BJ (cell line): ENCODE measurements around the gene NRP2. TPM values are rescaled to one million over a fixed set of nuclear protein-coding genes. Genes with fewer than 3 reads are reported as not detected.
A peak's percentile ranks its signal among the peaks of the same experiment; 100 is the strongest.

Experiments
- CTCF ChIA-PET: fragments of 350-600 bp; formaldehyde crosslinking; extraction: SDS; loops from one replicate; lab custom pipeline; 2021; ENCODE audit warnings: antibody characterized with exemption, inconsistent platforms; lab: Yijun Ruan, JAX
- POLR2A ChIA-PET: fragments of 300-600 bp; sonication (Branson Sonifier 250); formaldehyde crosslinking; extraction: SDS; loops from one replicate; lab custom pipeline; 2021; ENCODE audit warnings: antibody characterized with exemption; lab: Charles Lee
- DNase-seq: peaks from one replicate; pipeline ENCODE4 v3.0.0-alpha.2; 2011; ENCODE audit warnings: low read depth
- H3K27me3 ChIP-seq: 2 replicates; pipeline ENCODE4 v1.6.0; 2011; ENCODE audit warnings: low read length; ENCODE audit not compliant: control insufficient read depth, insufficient read depth
- H3K36me3 ChIP-seq: 2 replicates; pipeline ENCODE4 v1.5.1; 2011; ENCODE audit warnings: low read length; ENCODE audit not compliant: control insufficient read depth, insufficient read depth
- H3K4me3 ChIP-seq: 2 replicates; pipeline ENCODE4 v1.5.1; 2011; ENCODE audit warnings: low read depth, mild to moderate bottlenecking, control low read depth, low read length
- polyA plus RNA-seq: library from polyadenylated mRNA; depleted of rRNA; stranded (reverse); fragments of >200 nt; gene quantifications from 2 replicates; pipeline ENCODE4 v1.2.3, GENCODE V29; 2011
- TF ChIP-seq, protein P1 (sequence below): IDR thresholded peaks from 2 replicates; pipeline ENCODE4 v1.5.1; 2011; ENCODE audit warnings: low read depth, mild to moderate bottlenecking, control low read depth, inconsistent platforms, low read length, moderate library complexity; ENCODE audit not compliant: insufficient read depth

Gene NRP2
- polyA plus RNA-seq, 1 experiment, result 19.7 TPM

DNA sequence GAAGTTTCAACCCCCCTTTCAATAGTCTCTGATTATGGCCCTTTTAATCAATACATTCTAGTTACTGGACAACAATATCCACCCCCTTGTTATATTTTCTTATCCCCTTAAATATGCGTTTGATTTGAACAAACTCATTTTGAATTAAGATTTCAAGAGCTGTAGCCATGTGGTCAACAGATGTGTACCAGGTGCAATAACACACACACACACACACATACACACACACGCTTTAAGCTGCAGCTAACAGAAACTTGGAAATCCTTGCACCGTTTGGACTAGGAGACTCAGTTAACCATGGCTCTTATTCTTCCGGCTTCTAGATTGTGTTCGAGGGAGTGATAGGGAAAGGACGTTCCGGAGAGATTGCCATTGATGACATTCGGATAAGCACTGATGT, 82.8 kb downstream of the NRP2 start:
- POLR2A ChIA-PET, result no interaction called here
- H3K36me3 ChIP-seq, result no peaks in the 10 kb centered on the region
- no peak overlapping the region for H3K4me3 ChIP-seq
- CTCF ChIA-PET, result interaction anchor here (0.6 to 0.9 kb wide), 3 partner anchors 11 to 736 kb away, joined by 3 read pairs; no protein-coding TSS in a partner anchor
- TF ChIP-seq, protein P1, sequence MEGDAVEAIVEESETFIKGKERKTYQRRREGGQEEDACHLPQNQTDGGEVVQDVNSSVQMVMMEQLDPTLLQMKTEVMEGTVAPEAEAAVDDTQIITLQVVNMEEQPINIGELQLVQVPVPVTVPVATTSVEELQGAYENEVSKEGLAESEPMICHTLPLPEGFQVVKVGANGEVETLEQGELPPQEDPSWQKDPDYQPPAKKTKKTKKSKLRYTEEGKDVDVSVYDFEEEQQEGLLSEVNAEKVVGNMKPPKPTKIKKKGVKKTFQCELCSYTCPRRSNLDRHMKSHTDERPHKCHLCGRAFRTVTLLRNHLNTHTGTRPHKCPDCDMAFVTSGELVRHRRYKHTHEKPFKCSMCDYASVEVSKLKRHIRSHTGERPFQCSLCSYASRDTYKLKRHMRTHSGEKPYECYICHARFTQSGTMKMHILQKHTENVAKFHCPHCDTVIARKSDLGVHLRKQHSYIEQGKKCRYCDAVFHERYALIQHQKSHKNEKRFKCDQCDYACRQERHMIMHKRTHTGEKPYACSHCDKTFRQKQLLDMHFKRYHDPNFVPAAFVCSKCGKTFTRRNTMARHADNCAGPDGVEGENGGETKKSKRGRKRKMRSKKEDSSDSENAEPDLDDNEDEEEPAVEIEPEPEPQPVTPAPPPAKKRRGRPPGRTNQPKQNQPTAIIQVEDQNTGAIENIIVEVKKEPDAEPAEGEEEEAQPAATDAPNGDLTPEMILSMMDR, result no peak
- no peak for DNase-seq
- H3K27me3 ChIP-seq, result no peaks in the 10 kb centered on the region

- POLR2A ChIA-PET, result no interaction called here
- DNase-seq, result no peak
- CTCF ChIA-PET, result interaction anchor here (1.2 kb wide), 3 partner anchors 11 to 79 kb away, joined by 3 to 5 read pairs (median 3); no protein-coding TSS in a partner anchor
- H3K36me3 ChIP-seq, result no peaks in the 10 kb centered on the region
- TF ChIP-seq, protein P1, result peak; percentile 94
- no peaks in the 10 kb centered on the region for H3K27me3 ChIP-seq
- no peak overlapping the region for H3K4me3 ChIP-seq
Measured at GRCh38 chr2:205766779-205767359, 84.6 kb downstream of the NRP2 start.

DNA sequence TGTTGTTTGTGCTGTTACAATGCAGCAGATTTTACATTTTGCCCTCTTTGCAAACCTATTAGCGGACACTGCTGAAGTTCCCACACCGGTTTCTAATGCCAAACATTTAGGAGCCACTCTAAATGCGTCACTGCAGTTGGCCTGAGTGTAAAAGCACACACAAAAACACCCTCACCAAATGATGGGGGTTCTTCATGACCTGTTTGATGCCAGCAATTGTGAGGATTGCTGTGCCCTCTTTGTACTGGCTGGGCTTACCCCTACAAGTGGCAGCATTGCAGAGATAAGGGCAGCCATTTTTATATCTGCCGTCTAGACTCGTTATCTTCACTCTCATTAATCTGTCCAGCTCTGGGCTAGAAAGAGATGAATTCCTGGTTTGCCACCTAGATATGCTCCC, 85.3 kb downstream of the NRP2 start:
- POLR2A ChIA-PET, result no interaction called here
- CTCF ChIA-PET, result interaction anchor here (0.6 to 1.2 kb wide), 5 partner anchors 11 to 79 kb away, joined by 3 to 5 read pairs (median 3); no protein-coding TSS in a partner anchor
- no peak overlapping the region for H3K4me3 ChIP-seq
- no peaks in the 10 kb centered on the region for H3K27me3 ChIP-seq
- TF ChIP-seq, protein P1, result no peak
- DNase-seq, result no peak
- no peaks in the 10 kb centered on the region for H3K36me3 ChIP-seq

- POLR2A ChIA-PET, result no interaction called here
- no peak overlapping the region for H3K4me3 ChIP-seq
- no peaks in the 10 kb centered on the region for H3K27me3 ChIP-seq
- DNase-seq, result no peak
- no peaks in the 10 kb centered on the region for H3K36me3 ChIP-seq
- TF ChIP-seq, protein P1, result no peak
- CTCF ChIA-PET, result interaction anchor here (0.6 to 1.2 kb wide), 5 partner anchors 12 to 80 kb away, joined by 3 to 5 read pairs (median 3); no protein-coding TSS in a partner anchor
Measured at GRCh38 chr2:205768341-205768740, 86.0 kb downstream of the NRP2 start.

DNA sequence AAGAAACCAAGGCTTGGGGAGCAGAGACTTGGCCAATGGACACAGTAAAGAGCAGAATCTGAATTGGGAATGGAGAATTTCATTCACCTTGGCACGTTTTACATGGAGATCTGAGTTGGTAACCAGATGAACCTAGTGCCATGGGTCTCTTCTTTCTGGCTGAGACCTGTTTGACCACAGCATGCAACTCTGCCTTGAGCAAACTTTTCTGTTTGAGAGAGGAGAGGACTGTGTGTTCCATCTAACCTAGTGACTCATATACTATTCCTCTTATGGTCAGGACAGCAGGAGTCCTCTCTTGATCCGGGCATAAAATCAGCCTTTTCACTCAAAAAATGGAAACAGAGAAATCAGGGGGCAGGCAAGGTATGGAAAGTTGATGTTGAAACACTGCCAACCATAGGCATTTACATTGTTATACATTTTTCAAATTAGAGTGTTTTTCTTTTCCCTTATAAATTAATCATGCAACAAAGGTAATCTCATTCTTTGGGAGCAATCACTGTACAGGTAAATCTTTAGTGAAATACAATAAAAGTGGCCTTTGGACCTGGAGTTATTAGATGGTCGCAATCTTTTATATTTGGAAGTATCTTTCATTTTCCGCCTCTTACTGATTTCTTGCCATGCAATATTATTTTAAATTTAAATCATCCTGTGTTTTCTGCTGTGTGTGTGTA, 86.7 kb downstream of the NRP2 start:
- Histone ChIP-seq H3K36me3 (no peaks in the 10 kb centered on the region), H3K27me3 (no peaks in the 10 kb centered on the region), H3K4me3 (no peak overlapping the region)
- DNase-seq, result no peak
- ChIA-PET POLR2A (no interaction called here), CTCF (no interaction called here)
- TF ChIP-seq, protein P1, result no peak
